Measurements from ENCODE around the gene BRMS1L.
A peak's percentile ranks its signal among the peaks of the same experiment; 100 is the strongest.

BRMS1L gene

GRCh38 chr14:35806006-35806907 lies 19.9 kb upstream of the BRMS1L start:
- TF ChIP-seq CTCF (IDR thresholded peaks at IDR 0.05; ENCODE audit: borderline replicate concordance, extremely low read depth, low read length, poor library complexity, severe bottlenecking) (no peak), EZH2 (IDR thresholded peaks at IDR 0.05; ENCODE audit: borderline replicate concordance, low read depth, low read length, severe bottlenecking) (no peak)
- H3K4me3 ChIP-seq (ENCODE audit: low read depth in 1 of 2, low read length in 2 of 2) = no peak overlapping the region
- peaks cover 30% of the 10 kb centered on the region for H3K4me1 ChIP-seq (ENCODE audit: insufficient read depth, low read length)

GRCh38 chr14:35807131-35807961 lies 18.8 kb upstream of the BRMS1L start:
- H3K4me3 ChIP-seq (ENCODE audit: low read depth in 1 of 2, low read length in 2 of 2) = peak overlapping the region in 1 of 2 experiments; percentile 95; a peak in 3 of 4 replicates
- no peak overlapping the region for H3K27ac ChIP-seq (ENCODE audit: low read length)
- TF ChIP-seq EZH2 (IDR thresholded peaks at IDR 0.05; ENCODE audit: borderline replicate concordance, low read depth, low read length, severe bottlenecking) (no peak), CTCF (IDR thresholded peaks at IDR 0.05; ENCODE audit: borderline replicate concordance, extremely low read depth, low read length, poor library complexity, severe bottlenecking) (no peak)
- peaks cover 57% of the 10 kb centered on the region for H3K79me2 ChIP-seq (ENCODE audit: insufficient read depth, low read length)
- ATAC-seq (ENCODE audit: insufficient read depth, low read depth) = no peak
- no peaks in the 10 kb centered on the region for H3K9me3 ChIP-seq (ENCODE audit: insufficient read depth, low read length, severe bottlenecking)
- no peak for DNase-seq
- H3K27me3 ChIP-seq (ENCODE audit: insufficient read depth, low read length, poor library complexity) = no peaks in the 10 kb centered on the region
- H3K4me2 ChIP-seq (ENCODE audit: insufficient read depth, low read length) = peak overlapping the region; percentile 94
- H3K4me1 ChIP-seq (ENCODE audit: insufficient read depth, low read length) = peaks cover 30% of the 10 kb centered on the region
- H3K9ac ChIP-seq (ENCODE audit: low read depth, low read length) = peak overlapping the region; percentile 73
- H2AFZ ChIP-seq (ENCODE audit: low read depth, low read length) = no peak overlapping the region
- H4K20me1 ChIP-seq (ENCODE audit: insufficient read depth, low read length) = peaks cover 2% of the 10 kb centered on the region; the same call in 1 of the 2 replicates
- H3K36me3 ChIP-seq (ENCODE audit: insufficient read depth, low read length) = no peaks in the 10 kb centered on the region

More at GRCh38 chr14:35806006-35806907, 19.9 kb upstream of the BRMS1L start:
- no peak overlapping the region; the same call in 1 of the 2 replicates for H3K9ac ChIP-seq (ENCODE audit: low read depth, low read length)
- DNase-seq (no peak), ATAC-seq (ENCODE audit: insufficient read depth, low read depth) (no peak)
- H3K9me3 ChIP-seq (ENCODE audit: insufficient read depth, low read length, severe bottlenecking) = no peaks in the 10 kb centered on the region
- no peak overlapping the region for H3K27ac ChIP-seq (ENCODE audit: low read length)
- H3K4me2 ChIP-seq (ENCODE audit: insufficient read depth, low read length) = peak overlapping the region; percentile 94
- H2AFZ ChIP-seq (ENCODE audit: low read depth, low read length) = no peak overlapping the region
- H3K79me2 ChIP-seq (ENCODE audit: insufficient read depth, low read length) = peaks cover 65% of the 10 kb centered on the region
- peaks cover 2% of the 10 kb centered on the region; the same call in 1 of the 2 replicates for H4K20me1 ChIP-seq (ENCODE audit: insufficient read depth, low read length)
- no peaks in the 10 kb centered on the region for H3K27me3 ChIP-seq (ENCODE audit: insufficient read depth, low read length, poor library complexity)
- no peaks in the 10 kb centered on the region for H3K36me3 ChIP-seq (ENCODE audit: insufficient read depth, low read length)

GRCh38 chr14:35808076-35808637 lies 18.0 kb upstream of the BRMS1L start:
- DNase-seq = peak; percentile 33

More at GRCh38 chr14:35808076-35808637, 18.0 kb upstream of the BRMS1L start:
- H3K4me1 ChIP-seq (ENCODE audit: insufficient read depth, low read length) = peaks cover 30% of the 10 kb centered on the region
- TF ChIP-seq CTCF (IDR thresholded peaks at IDR 0.05; ENCODE audit: borderline replicate concordance, extremely low read depth, low read length, poor library complexity, severe bottlenecking) = no peak
- no peak for TF ChIP-seq EZH2 (IDR thresholded peaks at IDR 0.05; ENCODE audit: borderline replicate concordance, low read depth, low read length, severe bottlenecking)
- peak overlapping the region; percentile 78 to 95 for H3K4me3 ChIP-seq (ENCODE audit: low read depth in 1 of 2, low read length in 2 of 2)
- no peaks in the 10 kb centered on the region for H3K36me3 ChIP-seq (ENCODE audit: insufficient read depth, low read length)
- H3K9ac ChIP-seq (ENCODE audit: low read depth, low read length) = peak overlapping the region; percentile 73
- H3K27me3 ChIP-seq (ENCODE audit: insufficient read depth, low read length, poor library complexity) = no peaks in the 10 kb centered on the region
- H2AFZ ChIP-seq (ENCODE audit: low read depth, low read length) = peak overlapping the region; percentile 86
- peak overlapping the region; percentile 71 for H3K27ac ChIP-seq (ENCODE audit: low read length)
- no peaks in the 10 kb centered on the region for H3K9me3 ChIP-seq (ENCODE audit: insufficient read depth, low read length, severe bottlenecking)
- no peak for ATAC-seq (ENCODE audit: insufficient read depth, low read depth)
- peaks cover 49% of the 10 kb centered on the region for H3K79me2 ChIP-seq (ENCODE audit: insufficient read depth, low read length)
- peaks cover 2% of the 10 kb centered on the region; the same call in 1 of the 2 replicates for H4K20me1 ChIP-seq (ENCODE audit: insufficient read depth, low read length)
- peak overlapping the region; percentile 94 for H3K4me2 ChIP-seq (ENCODE audit: insufficient read depth, low read length)
